AG09319 (cell line): ENCODE results near the gene SND1.

Experiments used
- DNase-seq: peaks from one replicate; pipeline ENCODE4 v3.0.0-alpha.2; 2010; ENCODE audit warnings: low read depth; ENCODE audit errors: extremely low read depth
- TF ChIP-seq, protein P1 (sequence below): IDR thresholded peaks from 2 replicates; pipeline ENCODE4 v1.5.1; 2011; ENCODE audit warnings: low read depth, mild to moderate bottlenecking, inconsistent platforms, low read length, moderate library complexity

The SND1 gene

DNA sequence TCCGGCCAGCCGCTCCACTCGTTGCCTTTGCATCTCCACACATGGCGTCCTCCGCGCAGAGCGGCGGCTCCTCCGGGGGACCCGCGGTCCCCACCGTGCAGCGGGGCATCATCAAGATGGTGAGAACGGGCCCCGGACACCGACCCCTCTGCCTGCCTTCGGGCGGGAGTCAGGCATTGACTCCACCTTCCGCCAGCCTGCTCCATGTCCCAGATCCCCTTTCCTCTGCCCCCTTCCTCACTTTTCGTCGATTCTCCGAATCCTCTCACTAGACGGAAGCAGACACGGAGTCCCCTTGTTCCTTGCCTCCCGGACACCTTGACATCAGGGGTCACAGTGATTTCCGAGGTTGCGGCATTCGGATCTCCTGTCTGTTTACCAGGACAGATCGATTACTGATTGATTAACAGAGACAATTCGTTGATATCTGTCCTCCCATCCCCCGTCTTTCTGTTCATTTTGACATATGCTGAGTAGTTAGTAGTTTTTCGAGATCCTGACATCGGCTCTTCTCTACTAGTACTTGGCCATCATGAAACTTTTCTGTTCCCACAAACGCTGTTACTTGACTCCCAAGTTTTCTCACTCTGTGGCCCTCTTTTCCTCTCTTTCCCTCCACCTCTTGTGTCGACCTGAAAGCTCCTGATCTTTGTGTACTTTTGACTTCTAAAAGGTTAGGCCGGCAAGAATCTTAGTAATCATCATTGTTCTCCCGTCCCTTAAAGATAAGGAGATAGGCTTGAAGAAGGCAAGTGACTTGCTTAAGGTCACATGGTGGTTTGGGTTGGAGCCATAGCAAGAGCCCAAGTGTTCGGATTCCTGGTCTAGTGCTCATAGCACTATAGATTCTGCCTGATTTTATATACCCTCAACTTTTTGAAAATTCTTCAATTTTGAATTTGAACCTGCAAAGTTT lies 597 bp downstream of the SND1 start:
- DNase-seq, result no peak

DNA sequence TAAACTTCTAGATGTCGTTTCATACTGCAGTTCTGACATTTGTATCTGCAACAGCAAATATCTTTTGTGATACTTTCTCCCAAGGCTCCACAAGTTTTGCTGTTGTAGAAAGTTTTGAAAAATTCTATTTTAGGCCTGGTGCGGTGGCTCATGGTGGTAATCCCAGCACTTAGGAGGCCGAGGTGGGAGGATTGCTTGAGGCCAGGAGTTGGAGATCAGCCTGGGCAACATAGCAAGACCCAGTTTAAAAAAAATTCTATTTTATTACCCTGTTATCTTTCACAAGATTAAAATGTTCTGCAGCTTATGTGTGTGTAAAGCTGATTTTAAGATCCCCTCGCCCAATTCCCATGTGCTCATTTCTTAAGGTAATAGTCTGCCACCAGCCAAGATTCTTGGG lies 1.4 kb downstream of the SND1 start:
- TF ChIP-seq, protein P1, sequence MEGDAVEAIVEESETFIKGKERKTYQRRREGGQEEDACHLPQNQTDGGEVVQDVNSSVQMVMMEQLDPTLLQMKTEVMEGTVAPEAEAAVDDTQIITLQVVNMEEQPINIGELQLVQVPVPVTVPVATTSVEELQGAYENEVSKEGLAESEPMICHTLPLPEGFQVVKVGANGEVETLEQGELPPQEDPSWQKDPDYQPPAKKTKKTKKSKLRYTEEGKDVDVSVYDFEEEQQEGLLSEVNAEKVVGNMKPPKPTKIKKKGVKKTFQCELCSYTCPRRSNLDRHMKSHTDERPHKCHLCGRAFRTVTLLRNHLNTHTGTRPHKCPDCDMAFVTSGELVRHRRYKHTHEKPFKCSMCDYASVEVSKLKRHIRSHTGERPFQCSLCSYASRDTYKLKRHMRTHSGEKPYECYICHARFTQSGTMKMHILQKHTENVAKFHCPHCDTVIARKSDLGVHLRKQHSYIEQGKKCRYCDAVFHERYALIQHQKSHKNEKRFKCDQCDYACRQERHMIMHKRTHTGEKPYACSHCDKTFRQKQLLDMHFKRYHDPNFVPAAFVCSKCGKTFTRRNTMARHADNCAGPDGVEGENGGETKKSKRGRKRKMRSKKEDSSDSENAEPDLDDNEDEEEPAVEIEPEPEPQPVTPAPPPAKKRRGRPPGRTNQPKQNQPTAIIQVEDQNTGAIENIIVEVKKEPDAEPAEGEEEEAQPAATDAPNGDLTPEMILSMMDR, result no peak
- no peak for DNase-seq

More for the DNA sequence above, 597 bp downstream of the SND1 start:
- TF ChIP-seq, protein P1, result no peak

- DNase-seq, result no peak
- TF ChIP-seq, protein P1, result no peak
These were observed 2.7 kb downstream of the SND1 start for GRCh38 chr7:127654404-127655394.

DNA sequence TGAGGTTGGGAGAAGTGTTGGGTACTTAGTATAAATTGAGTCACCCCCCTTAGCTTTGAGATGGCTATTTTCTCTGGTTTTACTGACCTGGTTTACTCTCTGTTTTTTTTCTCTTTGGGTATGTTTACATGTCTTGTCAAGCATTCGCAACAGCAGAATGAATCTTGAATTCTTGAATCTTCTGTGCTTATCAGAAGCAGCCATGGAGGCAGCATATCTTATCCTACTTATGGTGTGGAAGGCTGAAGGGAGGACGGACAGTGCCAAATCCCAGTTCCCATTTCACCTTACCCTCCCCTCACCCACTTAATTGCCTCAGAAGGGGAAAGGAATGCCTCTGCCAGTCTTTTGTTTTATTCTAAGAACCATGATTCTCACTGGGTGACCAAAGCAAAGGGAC lies 3.7 kb downstream of the SND1 start:
- TF ChIP-seq, protein P1, result no peak
- DNase-seq, result no peak

- no peak for DNase-seq
- TF ChIP-seq, protein P1, result no peak
These were observed 5.5 kb downstream of the SND1 start for GRCh38 chr7:127657500-127657899.

- TF ChIP-seq, protein P1, result no peak
- no peak for DNase-seq
These were observed 7.1 kb downstream of the SND1 start for GRCh38 chr7:127658970-127659630.
